SW 1271 (cell line): Measurements from ENCODE around the gene MAPKBP1.

Experiments used
- DNase-seq, 2 experiments: peaks; one replicate each; lab custom pipeline; 2025; lab: John Stamatoyannopoulos, UW

The MAPKBP1 gene

DNA sequence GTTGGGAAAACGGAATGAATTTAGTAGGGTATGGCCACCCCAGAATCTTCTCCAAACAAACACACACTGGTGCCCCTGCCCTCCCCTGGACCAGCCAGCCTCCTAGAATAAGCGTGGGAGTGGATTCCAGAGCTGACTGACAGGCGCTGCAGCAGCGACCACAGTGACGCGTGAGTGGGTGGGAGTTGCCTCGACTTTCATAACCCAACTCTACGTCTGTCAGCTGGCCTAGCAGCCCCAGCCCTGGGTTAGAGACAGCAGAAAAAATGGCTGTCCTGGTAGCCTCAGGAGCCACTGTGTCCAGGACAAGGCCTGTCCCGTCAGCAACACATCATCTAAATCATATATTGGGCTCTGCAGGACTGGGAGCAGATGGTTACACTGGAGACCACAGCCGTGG is 74.3 kb downstream of the MAPKBP1 start:
- no peak for DNase-seq

DNA sequence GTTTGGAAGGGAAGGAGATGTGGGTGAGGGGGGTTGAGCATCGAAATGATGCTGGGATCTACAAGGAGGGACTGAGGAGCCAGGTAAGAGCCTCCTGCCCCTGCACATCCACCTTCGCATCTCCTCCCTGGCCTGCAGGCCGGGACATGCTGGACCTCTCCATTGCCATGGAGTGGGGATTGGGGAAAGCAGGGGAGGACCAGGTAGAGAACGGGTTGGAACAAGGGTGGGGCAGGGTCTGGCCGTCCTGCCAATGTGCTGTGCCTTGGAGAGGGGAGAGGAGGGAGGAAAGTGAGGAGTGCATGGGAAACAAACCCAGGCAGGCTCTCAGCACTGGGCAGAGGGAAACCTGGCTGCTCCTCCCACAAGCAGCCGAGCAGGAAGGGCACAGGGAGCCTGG is 74.9 kb downstream of the MAPKBP1 start:
- no peak for DNase-seq

DNA sequence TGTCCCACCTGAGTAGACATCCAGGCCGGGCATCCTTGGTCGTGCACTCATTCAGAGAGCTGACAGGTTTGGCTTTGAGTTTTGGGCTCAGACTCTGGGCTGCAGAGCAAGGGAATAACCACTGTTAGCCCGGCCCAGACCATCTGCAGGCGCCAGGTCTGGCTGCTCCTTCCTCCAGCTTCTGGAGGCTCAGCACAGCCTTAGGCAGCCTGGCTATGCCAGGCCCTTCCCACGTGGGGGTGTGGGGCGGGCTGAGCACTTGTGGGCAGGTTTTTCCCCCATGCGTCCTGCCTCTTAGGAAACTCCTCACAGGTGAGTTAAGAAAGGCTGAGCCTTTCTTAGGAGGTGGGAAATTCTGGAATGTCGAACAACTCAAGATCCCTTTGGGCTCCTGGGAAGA is 75.6 kb downstream of the MAPKBP1 start:
- DNase-seq = no peak

DNA sequence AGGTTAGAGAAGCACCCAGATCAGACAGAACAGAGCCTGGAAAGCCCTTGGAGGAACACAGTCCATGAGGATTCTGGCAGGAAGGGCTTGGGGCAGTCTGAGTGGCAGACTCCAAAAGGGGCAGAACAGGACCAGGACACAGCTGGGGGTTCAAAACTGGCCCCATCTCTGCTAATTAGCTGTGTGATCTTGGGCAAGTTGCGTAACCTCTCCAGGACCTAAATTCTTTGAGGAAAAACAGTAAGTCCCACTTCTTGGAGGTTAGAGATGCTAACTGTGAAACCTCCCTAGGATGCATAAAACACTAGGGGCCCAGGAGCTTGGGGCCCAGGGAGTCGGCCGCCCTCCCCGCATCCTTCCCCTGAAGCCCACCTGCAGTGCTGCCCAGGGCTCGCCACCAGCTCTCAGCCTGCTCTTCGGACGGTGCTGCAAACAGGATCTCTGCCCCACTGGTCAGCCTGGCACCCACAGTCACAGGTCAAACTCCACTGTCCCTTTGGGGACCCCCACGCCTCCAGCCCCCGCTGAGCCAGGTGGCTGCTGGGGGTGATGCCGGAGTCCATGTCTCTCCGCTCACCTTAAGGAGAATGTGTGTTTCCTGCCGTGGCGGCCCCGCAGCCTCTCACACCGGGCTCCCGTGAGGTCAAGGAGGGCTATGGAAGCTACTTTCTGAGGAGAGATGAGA is 76.3 kb downstream of the MAPKBP1 start:
- no peak for DNase-seq

DNA sequence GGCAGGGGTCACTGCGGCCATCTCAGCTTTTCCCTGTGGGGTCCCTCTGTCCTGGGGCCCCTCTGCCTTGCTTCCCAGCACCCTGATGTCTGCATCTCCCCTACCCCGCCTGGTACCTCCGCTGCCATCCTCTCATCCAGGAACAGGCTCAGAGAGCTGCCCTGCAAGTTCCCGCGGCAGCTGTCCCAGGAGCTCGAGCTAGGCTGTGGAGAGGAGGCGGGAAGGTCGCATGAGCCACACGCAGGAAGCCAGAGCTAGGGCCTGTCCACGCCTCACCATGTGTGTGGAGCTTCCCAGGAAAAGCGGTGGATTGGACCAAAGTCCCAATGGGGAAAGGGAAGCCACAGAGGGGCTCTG is 76.9 kb downstream of the MAPKBP1 start:
- DNase-seq = no peak

DNA sequence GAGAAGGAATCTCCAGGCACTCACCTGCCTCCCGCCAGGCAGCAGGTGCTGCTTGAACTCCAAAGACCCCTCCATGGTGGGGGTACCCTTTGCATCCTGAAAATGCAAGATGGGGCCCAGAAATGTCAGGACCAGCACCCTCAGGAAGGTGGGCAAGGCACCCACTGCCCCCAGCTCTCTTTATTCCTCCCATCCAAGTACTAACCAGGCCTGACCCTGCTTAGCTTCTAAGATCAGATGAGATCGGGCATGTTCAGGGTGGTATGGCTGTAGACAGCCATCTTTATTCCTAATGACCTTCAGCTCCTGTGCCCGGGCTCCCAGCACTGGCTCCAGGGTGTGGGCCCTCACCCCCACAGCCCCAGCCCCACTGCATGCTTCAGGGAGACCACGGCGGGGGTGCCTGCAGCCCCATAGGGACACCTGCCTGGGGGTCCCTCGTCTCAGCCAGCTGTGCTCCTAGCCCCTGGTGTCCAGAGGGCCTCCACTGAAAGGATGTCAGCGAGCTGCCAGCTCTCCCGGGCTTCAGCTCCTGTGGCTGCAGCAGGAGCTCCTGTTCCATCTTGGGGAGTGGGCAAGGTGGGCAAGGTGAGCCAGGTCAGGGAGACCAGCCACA is 77.6 kb downstream of the MAPKBP1 start:
- DNase-seq = no peak

DNA sequence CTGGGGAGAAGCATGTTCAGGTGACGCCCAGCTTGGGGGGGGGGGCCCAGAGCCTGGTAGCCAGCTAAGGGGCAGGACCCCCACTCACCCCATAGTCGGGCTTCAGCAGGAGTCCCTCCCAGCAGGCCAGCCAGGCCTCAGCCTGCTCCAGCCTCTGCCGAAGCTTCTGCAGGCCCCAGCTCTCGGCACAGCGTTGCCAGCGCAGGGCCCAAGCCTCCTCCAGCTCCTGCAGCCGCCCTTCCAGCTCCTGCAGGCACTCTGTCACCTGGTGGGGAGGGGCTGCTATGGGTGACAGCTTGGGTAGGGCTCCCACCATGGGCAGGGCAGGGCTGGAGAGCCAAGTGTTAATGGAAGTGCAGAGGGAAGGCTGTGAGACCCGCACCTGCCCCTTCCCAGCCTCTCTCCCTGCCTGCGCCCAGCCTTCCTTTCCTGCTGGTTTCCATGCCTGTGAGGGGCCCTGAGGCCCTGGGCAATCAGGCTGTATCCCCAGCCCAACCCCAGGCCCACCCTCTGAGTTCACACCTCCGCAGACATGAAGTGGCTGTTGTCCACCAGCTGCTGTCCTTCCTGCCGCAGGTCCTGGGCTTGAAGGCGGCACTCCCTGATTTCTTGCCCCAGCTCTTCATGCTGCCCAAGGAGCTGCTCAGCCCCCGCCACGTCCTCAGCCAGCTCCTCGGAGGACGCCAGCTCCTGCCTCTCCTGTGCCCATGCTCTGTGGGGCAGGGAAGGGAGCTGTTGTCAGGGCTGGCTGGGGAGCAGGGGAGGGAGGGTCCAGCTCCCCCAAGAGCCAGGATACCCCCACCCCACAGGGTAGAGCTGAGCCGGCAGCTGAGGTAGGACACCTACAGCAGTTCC is 78.7 kb downstream of the MAPKBP1 start:
- DNase-seq = no peak

DNA sequence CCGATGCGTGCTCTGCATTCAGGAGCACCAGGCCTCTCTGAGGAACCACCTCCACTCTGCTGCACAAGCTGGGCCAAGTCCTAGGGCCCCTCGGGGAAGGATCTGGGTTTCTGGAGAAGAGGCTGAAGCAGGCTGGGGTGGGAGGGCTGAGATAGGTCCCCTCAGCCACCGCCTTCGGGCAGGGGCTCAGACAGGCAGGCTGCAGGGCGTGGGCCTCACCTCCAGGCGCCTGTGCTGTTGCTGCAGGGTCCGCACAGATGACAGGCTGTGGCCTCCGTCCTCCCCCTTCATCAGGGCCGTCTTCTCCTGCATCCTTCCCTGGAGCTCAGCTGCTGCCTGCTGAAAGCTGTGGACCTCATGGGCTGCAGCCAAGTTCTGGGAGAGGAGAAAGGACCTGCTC is 79.5 kb downstream of the MAPKBP1 start:
- no peak for DNase-seq

DNA sequence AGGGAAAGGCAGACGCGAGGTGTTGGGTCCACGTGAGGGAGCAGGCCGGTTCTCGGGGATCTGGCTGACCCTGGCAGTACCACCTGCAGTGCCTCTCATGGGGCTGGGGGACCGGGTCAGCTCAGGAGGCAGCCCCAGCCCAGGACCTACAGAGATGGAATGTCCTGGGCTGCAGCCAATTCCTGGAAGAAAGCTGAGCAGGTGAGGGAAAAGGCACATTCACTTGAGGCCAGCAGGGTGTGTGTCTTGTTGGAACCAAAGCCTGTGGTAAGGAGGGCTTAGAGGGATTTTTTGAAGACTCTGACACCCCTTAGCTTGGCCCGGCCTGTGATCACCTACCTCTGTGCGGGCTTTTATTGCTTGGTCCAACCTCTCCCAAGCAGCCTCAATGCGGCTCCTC is 80.2 kb downstream of the MAPKBP1 start:
- DNase-seq = no peak

DNA sequence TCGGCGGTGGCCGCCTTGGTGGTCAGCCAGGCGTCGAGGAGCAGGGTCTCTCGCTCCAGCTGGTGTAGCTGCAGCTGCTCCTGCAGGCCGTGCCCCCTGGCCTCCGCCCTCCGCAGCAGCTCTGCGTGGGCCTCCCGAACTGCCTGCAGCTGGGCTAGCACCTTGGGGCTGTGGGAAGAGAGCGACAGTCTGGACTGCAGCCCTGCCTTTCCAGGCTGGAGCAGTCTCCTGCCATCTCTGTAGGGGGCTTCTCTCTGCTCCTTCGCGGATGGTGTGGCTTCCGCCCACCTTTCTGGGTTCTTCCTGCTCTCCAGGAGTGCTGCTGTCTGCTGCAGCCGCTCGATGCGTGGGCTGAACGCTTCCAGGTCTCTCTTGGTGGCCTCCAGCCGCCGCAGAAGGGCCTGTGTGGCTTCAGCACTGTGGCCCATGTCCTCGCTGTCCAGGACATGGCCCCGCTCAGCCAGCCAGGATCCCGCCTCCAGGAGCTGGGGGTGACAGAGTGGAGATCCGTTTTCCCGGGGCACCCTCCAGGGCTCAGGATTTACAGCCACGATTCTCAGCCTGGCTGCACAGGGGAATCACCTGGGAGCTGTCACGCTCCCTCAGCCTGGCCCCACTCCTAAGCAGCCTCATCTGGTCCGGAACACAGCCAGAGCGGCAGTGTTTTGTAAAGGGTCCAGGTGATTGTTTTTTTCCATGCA is 81.1 kb downstream of the MAPKBP1 start:
- no peak for DNase-seq

DNA sequence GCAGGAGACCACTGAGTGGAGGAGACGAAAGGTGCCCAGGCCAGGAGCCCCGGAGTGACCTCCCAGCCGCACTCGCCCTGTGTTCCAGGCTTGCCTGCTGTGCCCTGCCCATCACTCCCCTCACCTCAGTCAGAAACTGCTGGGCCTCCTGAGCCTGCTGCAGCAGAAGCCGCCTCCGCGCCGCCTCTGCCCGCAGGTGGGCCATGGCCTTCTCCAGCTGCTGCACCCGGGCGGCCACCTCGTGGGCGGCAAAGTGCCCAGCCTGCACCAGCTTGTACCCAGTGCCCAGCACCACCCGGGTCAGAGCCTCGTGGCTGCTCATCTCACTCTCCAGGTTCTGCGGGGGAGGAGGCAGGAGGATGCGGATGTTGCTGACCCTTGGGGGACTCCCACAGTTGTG is 82.0 kb downstream of the MAPKBP1 start:
- DNase-seq = no peak

DNA sequence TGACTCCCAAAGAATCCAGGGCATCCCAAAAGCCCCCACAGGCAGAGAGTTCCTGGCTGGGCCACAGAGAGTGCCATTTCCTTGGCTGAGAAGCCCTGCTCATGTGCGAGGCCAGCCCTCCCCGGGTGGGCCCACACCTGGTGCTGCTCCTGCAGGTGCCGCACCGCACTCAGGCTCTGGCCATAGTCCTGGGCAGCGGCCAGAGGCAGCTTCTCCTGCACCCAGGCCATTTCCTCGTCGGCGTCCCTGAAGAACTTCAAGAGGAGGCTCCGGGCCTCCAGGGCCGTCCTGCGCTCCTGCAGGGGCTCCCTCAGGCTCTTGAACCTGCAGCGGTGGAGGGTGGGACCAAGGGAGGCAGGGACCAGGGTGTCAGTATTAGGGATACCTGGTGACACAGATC is 82.4 kb downstream of the MAPKBP1 start:
- no peak for DNase-seq

DNA sequence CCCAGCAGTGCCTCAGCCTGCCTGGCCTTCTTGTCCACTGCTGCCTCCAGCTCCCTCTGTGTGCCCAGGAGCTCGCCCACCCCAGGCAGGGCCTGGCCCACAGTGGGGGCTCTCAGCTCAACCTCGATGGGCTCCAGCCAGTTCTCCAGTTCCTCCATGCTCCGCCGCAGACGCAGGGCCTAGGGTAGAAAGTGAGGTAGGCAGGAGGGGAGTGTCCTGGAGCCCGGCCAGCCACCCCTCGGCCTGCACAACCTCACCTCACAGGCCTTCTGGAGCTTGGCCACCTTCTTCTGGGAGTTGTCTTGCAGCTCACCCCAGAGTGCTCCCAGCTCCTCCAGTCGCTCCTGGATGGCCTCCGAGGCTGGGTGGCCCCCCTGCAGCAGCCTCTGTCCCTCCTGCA is 83.0 kb downstream of the MAPKBP1 start:
- DNase-seq = no peak

DNA sequence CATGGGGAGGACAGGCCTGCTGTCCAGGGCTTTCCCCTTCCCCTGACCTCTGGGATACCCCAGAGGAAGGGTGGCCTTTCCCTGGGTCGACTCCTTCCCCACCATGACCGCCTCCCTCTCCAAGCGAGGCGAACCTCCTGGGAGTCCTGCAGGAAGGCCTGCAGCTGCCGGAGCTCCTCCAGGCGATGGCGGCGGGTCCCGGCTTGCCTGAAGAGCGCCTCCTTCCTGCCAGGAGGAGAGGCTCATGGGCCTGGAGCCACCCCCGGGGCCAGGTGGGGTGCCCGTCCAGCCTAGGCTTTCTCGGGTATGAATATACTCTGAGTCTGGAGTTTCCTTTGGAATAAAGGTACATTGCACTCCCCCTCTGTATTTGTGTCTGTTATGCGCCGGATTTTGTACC is 84.5 kb downstream of the MAPKBP1 start:
- no peak for DNase-seq

DNA sequence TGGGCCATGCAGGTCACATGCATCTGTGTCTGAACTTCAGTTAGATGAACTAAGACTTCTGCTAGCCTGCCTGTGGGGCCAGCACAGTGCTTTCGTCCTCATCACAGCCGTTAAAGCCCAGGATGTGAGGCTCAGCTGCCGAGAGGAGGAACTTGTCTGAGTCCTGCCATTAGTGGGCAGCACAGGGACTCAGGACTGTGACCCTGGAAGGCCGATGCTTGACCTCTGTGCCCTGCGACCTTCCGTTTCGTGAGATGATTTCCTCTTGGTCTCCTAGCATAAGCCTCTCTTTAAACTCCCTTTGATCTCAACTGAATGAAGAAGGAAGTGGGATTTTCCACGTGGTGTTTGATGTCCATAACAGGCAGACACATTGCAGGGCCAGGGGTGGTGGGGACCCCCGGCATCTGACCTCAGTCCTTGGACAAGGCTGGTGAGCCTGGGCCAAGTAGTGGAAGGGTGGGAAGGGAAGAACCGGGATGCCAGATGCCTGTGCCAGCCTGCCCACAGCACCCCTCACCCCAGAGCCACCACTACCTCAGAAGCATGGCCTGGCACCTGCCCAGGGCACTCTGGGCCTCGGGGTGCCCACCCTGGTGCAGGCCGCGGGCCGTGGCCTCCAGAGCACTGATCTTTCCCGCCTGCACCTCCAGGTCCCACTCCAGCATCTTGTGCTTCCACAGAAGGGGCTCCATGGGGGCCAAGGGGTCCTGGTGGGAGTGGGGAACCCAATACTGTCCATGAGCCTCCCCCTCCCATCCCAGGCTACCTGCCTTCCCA is 86.0 kb downstream of the MAPKBP1 start:
- no peak for DNase-seq

DNA sequence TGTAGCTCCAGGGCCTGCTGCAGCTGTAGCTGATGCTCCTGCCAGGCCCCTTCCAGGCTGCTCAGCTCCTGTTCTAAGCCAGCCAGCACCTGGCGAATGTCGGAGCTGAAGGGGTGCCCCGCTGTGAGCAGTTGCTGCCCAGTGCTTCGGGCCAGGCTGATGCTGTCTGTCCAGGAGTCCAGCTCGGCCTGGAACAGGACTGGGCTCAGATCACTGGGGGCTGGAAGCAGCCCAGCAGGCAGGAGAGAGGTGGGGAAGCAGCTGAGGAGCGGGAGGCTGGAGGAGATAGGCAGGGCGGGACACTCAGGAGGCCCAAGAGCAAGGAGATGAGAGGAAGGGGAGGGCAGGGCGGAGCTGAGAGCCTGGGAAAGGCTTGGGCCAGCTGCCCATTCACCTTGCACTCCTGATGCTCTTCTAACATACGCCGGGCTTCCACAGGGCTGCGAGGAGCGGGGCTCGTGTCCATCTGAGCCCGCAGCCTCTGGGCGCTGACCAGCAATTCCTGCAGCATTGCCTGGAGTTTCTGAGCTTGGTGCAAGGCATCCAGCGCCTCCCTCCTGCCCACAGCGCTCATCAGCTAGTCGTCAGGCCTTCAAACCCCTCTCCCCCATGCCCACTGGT is 87.6 kb downstream of the MAPKBP1 start:
- no peak for DNase-seq

DNA sequence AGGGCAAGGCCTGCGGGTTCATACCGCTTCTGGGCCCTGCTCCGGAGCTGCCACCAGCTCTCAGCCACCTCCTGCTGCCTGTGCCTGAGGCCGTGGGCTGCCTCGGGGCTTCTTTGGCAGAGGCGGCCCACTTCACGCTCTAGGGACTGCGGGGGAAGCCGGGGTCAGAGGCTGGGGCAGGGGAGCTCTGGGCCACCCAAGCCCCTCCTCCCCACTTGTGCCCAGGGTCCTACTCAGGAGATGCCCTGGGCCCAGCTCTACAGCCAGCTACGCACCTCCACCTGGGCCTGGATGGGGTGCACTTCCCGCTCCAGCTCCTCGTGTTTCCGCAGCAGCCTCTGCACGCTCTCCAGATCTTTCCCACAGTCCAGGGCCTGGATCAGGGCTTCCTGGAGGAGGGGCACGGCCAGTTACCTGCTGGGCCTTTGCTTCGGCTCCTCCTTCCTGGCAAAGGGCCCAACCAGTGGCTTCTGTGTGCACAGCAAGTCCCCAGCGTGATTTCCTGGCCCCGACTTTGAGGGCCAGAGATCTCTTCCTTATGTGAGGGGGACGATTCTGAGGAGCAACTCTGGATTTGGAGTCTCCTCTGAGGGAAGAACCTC is 88.3 kb downstream of the MAPKBP1 start:
- no peak for DNase-seq

DNA sequence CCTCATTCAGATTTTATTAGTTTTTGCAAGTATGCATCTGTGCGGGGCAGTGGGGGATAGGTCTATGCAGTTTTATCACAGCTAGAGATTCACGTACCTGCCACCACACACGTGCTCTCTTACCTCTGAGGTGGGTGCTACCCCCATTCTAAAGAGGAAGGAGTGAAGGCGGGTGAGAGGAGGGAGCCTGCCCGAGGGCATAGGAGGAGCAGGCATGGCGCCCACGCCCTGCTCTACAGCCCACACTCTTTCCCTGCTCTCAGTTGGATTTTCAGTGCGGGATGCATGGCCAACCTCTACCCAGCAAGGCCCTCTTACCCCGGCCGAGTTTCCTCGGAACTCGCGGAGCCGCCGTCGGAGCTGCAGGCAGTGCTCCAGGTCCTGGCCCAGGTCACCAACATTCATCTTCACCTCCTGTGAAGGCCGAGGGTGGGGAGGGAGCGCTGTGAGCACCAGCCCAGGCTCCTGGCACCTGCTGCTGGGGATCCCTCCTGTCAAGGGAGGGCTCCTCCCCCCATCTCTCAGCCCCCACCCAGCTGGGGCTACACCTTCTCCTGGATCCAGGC is 91.3 kb downstream of the MAPKBP1 start:
- no peak for DNase-seq

DNA sequence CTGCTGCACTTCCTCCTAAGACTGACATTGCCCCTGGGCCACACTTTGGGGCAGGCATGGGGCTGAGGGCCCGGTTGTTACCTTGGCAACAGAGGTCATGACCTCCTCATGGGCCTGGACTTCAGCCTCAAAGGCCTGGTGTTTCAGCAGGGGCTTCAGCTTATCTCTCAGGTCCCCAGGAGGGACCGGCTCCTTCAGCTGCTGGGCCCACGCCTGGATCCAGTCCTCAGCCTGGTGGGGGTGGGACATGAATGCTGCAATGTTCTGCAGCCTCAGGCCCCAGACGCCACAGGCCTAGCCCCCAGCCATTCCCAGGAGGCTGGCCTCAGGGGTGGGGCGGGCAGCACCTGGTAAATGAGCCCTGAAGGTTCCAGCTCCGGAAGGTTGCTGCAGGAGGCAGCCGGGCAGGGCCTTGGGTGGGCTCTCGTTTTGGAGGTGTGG is 92.0 kb downstream of the MAPKBP1 start:
- DNase-seq = no peak

DNA sequence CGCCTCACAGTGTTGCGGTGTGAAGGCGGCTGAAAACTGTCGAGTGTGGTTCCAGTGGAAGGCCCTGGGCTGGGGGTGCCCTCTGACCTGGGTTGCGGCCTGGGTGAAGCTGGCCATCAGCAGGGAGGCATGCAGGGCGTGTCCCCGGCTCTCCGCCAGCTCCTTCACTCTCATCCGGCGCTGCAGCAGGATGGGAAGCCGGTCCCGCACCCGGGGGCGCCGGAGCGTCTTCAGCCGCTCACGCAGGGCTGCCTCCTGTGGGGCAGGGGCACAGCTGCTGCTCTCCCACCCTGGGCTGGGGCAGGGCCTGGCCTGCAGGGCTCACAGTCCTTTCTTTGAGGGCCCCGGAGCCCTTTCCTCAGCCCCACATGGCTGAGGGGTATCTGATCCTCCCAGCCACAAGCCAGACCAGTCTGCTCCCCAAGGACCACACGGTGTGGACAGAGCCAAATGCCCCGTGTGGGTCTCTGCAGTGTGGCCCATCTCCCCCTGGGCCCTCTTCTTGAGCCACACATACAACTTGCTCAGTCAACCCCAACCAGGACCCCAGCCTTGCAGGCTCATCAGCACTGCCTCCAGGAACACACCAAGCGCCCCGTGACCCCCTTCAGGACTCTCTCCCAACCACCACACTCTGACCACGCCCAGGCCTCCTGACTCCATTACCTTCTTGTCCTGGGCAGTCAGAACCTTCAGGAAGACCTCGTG is 92.7 kb downstream of the MAPKBP1 start:
- DNase-seq = no peak
